IMR-90 (cell line): ENCODE measurements around the gene TMTC2. TPM values are rescaled to one million over a fixed set of nuclear protein-coding genes. Genes with fewer than 3 reads are reported as not detected.

ENCODE experiments used
- ATAC-seq: fragments of 200-7000 bp; cut with Tn5 transposase; 2 replicates; pipeline ENCODE4 v1.9.1; 2020; ENCODE audit warnings: low read depth, mild to moderate bottlenecking, moderate library complexity
- BruUV-seq: library from RNA; stranded (reverse); fragments of 400-500 nt; replicated peaks from 2 replicates; lab custom pipeline; 2021; lab: Mats Ljungman, UMichigan
- CTCF ChIA-PET: fragments of 300-600 bp; formaldehyde crosslinking; extraction: SDS; loops from one replicate; lab custom pipeline; 2021; ENCODE audit warnings: antibody characterized with exemption; lab: Yijun Ruan, JAX
- POLR2A ChIA-PET: fragments of 300-600 bp; sonication (Branson Sonifier 250); formaldehyde crosslinking; loops from one replicate; lab custom pipeline; 2022; ENCODE audit warnings: antibody characterized with exemption; ENCODE audit not compliant: unreplicated experiment; lab: Charles Lee
- DNase-seq: peaks from one replicate; pipeline ENCODE4 v3.0.0; 2013
- H2AFZ ChIP-seq: replicated peaks from 2 replicates; pipeline ENCODE3; 2013; ENCODE audit warnings: low read length, mild to moderate bottlenecking; ENCODE audit not compliant: poor library complexity
- H2AK5ac ChIP-seq: 2 replicates; pipeline ENCODE4 v1.6.1; 2013; ENCODE audit warnings: low read depth, low read length, inconsistent platforms
- H2AK9ac ChIP-seq: replicated peaks from 2 replicates; pipeline ENCODE3; 2013; ENCODE audit warnings: mild to moderate bottlenecking, low read depth, low read length, moderate library complexity; ENCODE audit not compliant: poor library complexity
- H2BK120ac ChIP-seq: 2 replicates; pipeline ENCODE4 v1.6.1; 2013; ENCODE audit warnings: low read depth, low read length, inconsistent platforms
- H2BK15ac ChIP-seq: 3 replicates; pipeline ENCODE4 v1.6.1; 2013; ENCODE audit warnings: low read depth, low read length, inconsistent platforms
- H2BK20ac ChIP-seq: 2 replicates; pipeline ENCODE4 v1.6.1; 2013; ENCODE audit warnings: low read depth, mild to moderate bottlenecking, inconsistent platforms, low read length, moderate library complexity
- H2BK5ac ChIP-seq: 2 replicates; pipeline ENCODE4 v1.6.1; 2013; ENCODE audit warnings: mild to moderate bottlenecking, low read depth, low read length, inconsistent platforms; ENCODE audit not compliant: poor library complexity, severe bottlenecking
- H3K14ac ChIP-seq: replicated peaks from 2 replicates; pipeline ENCODE4 v1.6.1; 2013; ENCODE audit warnings: low read depth, low read length, inconsistent platforms
- H3K18ac ChIP-seq: 2 replicates; pipeline ENCODE4 v1.6.1; 2013; ENCODE audit warnings: low read depth, low read length, control low read depth
- H3K23ac ChIP-seq: 2 replicates; pipeline ENCODE4 v1.6.1; 2013; ENCODE audit warnings: low read depth, low read length, inconsistent platforms
- H3K27ac ChIP-seq: 2 replicates; pipeline ENCODE4 v1.5.1; 2013; ENCODE audit warnings: mild to moderate bottlenecking, control low read depth, low read length; ENCODE audit not compliant: insufficient read depth
- H3K27me3 ChIP-seq: 2 replicates; pipeline ENCODE4 v1.6.1; 2013; ENCODE audit warnings: low read length; ENCODE audit not compliant: control insufficient read depth, insufficient read depth
- H3K36me3 ChIP-seq: 2 replicates; pipeline ENCODE4 v1.6.1; 2013; ENCODE audit warnings: low read length, mixed read lengths; ENCODE audit not compliant: control insufficient read depth, insufficient read depth
- H3K4ac ChIP-seq: 2 replicates; pipeline ENCODE4 v1.6.1; 2013; ENCODE audit warnings: low read depth, low read length, inconsistent platforms
- H3K4me1 ChIP-seq: 2 replicates; pipeline ENCODE4 v1.6.1; 2013; ENCODE audit warnings: low read length, mixed read lengths; ENCODE audit not compliant: control insufficient read depth, insufficient read depth
- H3K4me2 ChIP-seq: 2 replicates; pipeline ENCODE4 v1.6.1; 2013; ENCODE audit warnings: low read depth, mild to moderate bottlenecking, control low read depth, low read length, moderate library complexity
- H3K4me3 ChIP-seq: 2 replicates; pipeline ENCODE4 v1.5.1; 2013; ENCODE audit warnings: low read depth, mild to moderate bottlenecking, control low read depth, low read length, moderate library complexity; ENCODE audit not compliant: insufficient read depth
- H3K56ac ChIP-seq: 2 replicates; pipeline ENCODE4 v1.6.1; 2013; ENCODE audit warnings: low read length, inconsistent platforms; ENCODE audit not compliant: insufficient read depth; ENCODE audit errors: extremely low read depth
- H3K79me1 ChIP-seq, 2 experiments: 2 replicates each; pipeline ENCODE4 v1.6.1; 2013; ENCODE audit warnings: low read length in 2 of 2, inconsistent platforms in 1 of 2, low read depth in 1 of 2
- H3K9ac ChIP-seq: 2 replicates; pipeline ENCODE4 v1.6.1; 2013; ENCODE audit warnings: low read depth, low read length, control low read depth
- H3K9me1 ChIP-seq: 2 replicates; pipeline ENCODE4 v1.6.1; 2013; ENCODE audit warnings: low read length, inconsistent platforms; ENCODE audit not compliant: insufficient read depth
- H3K9me3 ChIP-seq: 2 replicates; pipeline ENCODE4 v1.6.1; 2013; ENCODE audit warnings: low read length; ENCODE audit not compliant: control insufficient read depth, insufficient read depth
- H4K20me1 ChIP-seq: 2 replicates; pipeline ENCODE4 v1.6.1; 2013; ENCODE audit warnings: low read length, inconsistent platforms; ENCODE audit not compliant: insufficient read depth
- H4K5ac ChIP-seq: 2 replicates; pipeline ENCODE4 v1.6.1; 2013; ENCODE audit warnings: mild to moderate bottlenecking, low read depth, low read length, control low read depth
- H4K8ac ChIP-seq, 2 experiments: 2 replicates each; pipeline ENCODE4 v1.6.1; 2013; ENCODE audit warnings: low read depth in 2 of 2, low read length in 2 of 2, control low read depth in 1 of 2, inconsistent platforms in 1 of 2
- H4K91ac ChIP-seq: 2 replicates; pipeline ENCODE4 v1.6.1; 2013; ENCODE audit warnings: low read depth, low read length, inconsistent platforms; ENCODE audit not compliant: insufficient read depth
- MXI1 ChIP-seq: IDR thresholded peaks from 2 replicates; pipeline ENCODE4 v1.6.1; 2012; ENCODE audit warnings: low read depth, mild to moderate bottlenecking, low read length, moderate library complexity, borderline replicate concordance
- WGBS, 2 experiments: methylation state at CpG; one replicate each; pipeline versions ENCODE4 v1.1.5 to v1.1.7; 2013; ENCODE audit warnings: missing lambda C conversion rate in 2 of 2; ENCODE audit not compliant: insufficient read length in 1 of 2; ENCODE audit errors: extremely low coverage in 2 of 2; 5-methylcytosine and 5-hydroxymethylcytosine counted together
- dilution Hi-C: fragments of 300-500 bp; cut with HindIII; formaldehyde crosslinking; loops from one replicate; pipeline ENCODE4 v1.14.3; 2018; ENCODE audit warnings: low sequenced_read_pairs; ENCODE audit not compliant: unreplicated experiment
- in situ Hi-C: fragments of 300-500 bp; cut with MboI; formaldehyde crosslinking; loops from 3 replicates; pipeline ENCODE4 v1.14.3; 2019; ENCODE audit warnings: low sequenced_read_pairs, inconsistent platforms, mixed read lengths
- intact Hi-C: fragments of 100-400 bp; cut with micrococcal nuclease; formaldehyde crosslinking; loops from 2 replicates; pipeline ENCODE4 v1.10.0; 2022
- polyA plus RNA-seq, 3 experiments: library from polyadenylated mRNA; depleted of rRNA; stranded (reverse); fragments of >200 nt; gene quantifications; 2 replicates each; pipeline ENCODE4 v1.2.3, GENCODE V29; 2012; ENCODE audit warnings: low replicate concordance in 1 of 3
- total RNA-seq: library from RNA; depleted of rRNA; stranded (reverse); fragments of >200 nt; gene quantifications from 2 replicates; pipeline ENCODE4 v1.2.3, GENCODE V29; 2012

TMTC2 gene
- total and polyA plus RNA-seq, 2 of the 4 experiments (the other 2 are of a cell fraction), result 0.56 to 1.4 TPM

- intact Hi-C loops (no loop called here), in situ Hi-C loops (no loop called here), dilution Hi-C loops (no loop called here)
- no peak overlapping the region for H2AK5ac ChIP-seq
- H3K14ac ChIP-seq, result no peak overlapping the region
- no peak overlapping the region for H3K23ac ChIP-seq
- no peaks in the 10 kb centered on the region for H3K79me1 ChIP-seq
- H3K4me3 ChIP-seq, result no peak overlapping the region
- CTCF ChIA-PET, result no interaction called here
- H2BK120ac ChIP-seq, result no peak overlapping the region
- TF ChIP-seq MXI1, result no peak
- H4K8ac ChIP-seq, result no peak overlapping the region
- no peaks in the 10 kb centered on the region for H4K20me1 ChIP-seq
- no peaks in the 10 kb centered on the region for H3K9me1 ChIP-seq
- POLR2A ChIA-PET, result no interaction called here
- no peak overlapping the region for H2BK5ac ChIP-seq
- H4K91ac ChIP-seq, result no peak overlapping the region
- no peak overlapping the region for H4K5ac ChIP-seq
- peaks cover 3% of the 10 kb centered on the region for H3K9me3 ChIP-seq
- H3K27me3 ChIP-seq, result no peaks in the 10 kb centered on the region
- no peak overlapping the region for H3K27ac ChIP-seq
- no peak overlapping the region for H3K4ac ChIP-seq
- no peak overlapping the region for H3K4me2 ChIP-seq
- H2BK20ac ChIP-seq, result no peak overlapping the region
- no peak overlapping the region for H3K9ac ChIP-seq
- no peaks in the 10 kb centered on the region for H3K36me3 ChIP-seq
- no peak overlapping the region for H2BK15ac ChIP-seq
- no peak overlapping the region for H2AFZ ChIP-seq
- H3K4me1 ChIP-seq, result no peaks in the 10 kb centered on the region
- no CpG with 5 or more reads among the region's 2 CpGs for WGBS, 2 experiments
- ATAC-seq (no peak), DNase-seq (no peak)
- no TSS peak for BruUV-seq
- H3K56ac ChIP-seq, result no peak overlapping the region
- H2AK9ac ChIP-seq, result no peak overlapping the region
- no peak overlapping the region for H3K18ac ChIP-seq
Observed at GRCh38 chr12:83145325-83145840, 458.7 kb downstream of the TMTC2 start.
